ENCODE data around the gene CITED1. TPM values are rescaled to one million over a fixed set of nuclear protein-coding genes. Genes with fewer than 3 reads are reported as not detected.
A peak's percentile ranks its signal among the peaks of the same experiment; 100 is the strongest.

The CITED1 gene
- polyA plus RNA-seq, 2 donors = 0.12 to 0.18 TPM

- no peaks in the 10 kb centered on the region for H3K27me3 ChIP-seq (ENCODE audit: control insufficient read depth in 1 of 2, insufficient read depth in 2 of 2, low read length in 2 of 2)
- 89 to 92% methylated on average over 4 of the region's 4 CpGs for WGBS, 2 donors
- no peak overlapping the region for H3K27ac ChIP-seq (ENCODE audit: low read depth in 2 of 2, low read length in 1 of 2)
- H3K4me3 ChIP-seq (ENCODE audit: low read depth in 1 of 2, low read length in 2 of 2) = no peak overlapping the region
- no peaks in the 10 kb centered on the region for H3K36me3 ChIP-seq (ENCODE audit: control insufficient read depth in 2 of 2, insufficient read depth in 2 of 2, low read length in 1 of 2)
- no peaks in the 10 kb centered on the region for H3K9me3 ChIP-seq (ENCODE audit: control insufficient read depth in 2 of 2, insufficient read depth in 1 of 2, low read depth in 1 of 2, low read length in 1 of 2)
- H3K4me1 ChIP-seq (ENCODE audit: control insufficient read depth in 2 of 2, insufficient read depth in 2 of 2, low read length in 1 of 2) = no peaks in the 10 kb centered on the region
Observed at GRCh38 chrX:72260448-72260847, 45.3 kb downstream of the CITED1 start.

GRCh38 chrX:72258174-72258573 lies 47.5 kb downstream of the CITED1 start:
- 61 to 70% methylated on average over 7 of the region's 7 CpGs for WGBS, 2 donors
- Histone ChIP-seq H3K27ac (ENCODE audit: low read depth in 2 of 2, low read length in 1 of 2) (no peak overlapping the region), H3K36me3 (ENCODE audit: control insufficient read depth in 2 of 2, insufficient read depth in 2 of 2, low read length in 1 of 2) (no peaks in the 10 kb centered on the region), H3K4me1 (ENCODE audit: control insufficient read depth in 2 of 2, insufficient read depth in 2 of 2, low read length in 1 of 2) (no peaks in the 10 kb centered on the region), H3K9me3 (ENCODE audit: control insufficient read depth in 2 of 2, insufficient read depth in 1 of 2, low read depth in 1 of 2, low read length in 1 of 2) (no peaks in the 10 kb centered on the region), H3K27me3 (ENCODE audit: control insufficient read depth in 1 of 2, insufficient read depth in 2 of 2, low read length in 2 of 2) (no peaks in the 10 kb centered on the region), H3K4me3 (ENCODE audit: low read depth in 1 of 2, low read length in 2 of 2) (no peak overlapping the region)

DNA sequence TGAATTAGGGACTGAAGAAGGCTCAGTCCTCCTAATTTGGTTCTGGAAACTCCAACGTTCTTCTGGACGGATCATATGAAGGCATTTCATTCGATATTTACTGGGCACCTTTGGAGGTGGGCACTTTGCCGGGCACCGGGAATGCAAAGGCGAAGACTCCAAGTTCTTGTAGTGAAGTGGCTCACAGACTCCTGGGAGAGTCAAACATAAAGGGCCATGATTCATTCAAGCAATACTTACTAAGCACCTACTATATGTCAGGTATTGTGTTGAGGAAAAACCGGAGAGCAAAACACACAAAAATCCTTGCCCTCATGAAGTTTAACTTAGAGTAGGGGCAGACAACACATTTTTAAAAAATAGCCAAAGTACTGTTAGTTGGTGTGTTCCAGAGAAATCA lies 49.9 kb downstream of the CITED1 start:
- no peaks in the 10 kb centered on the region for H3K4me1 ChIP-seq (ENCODE audit: control insufficient read depth in 2 of 2, insufficient read depth in 2 of 2, low read length in 1 of 2)
- no peaks in the 10 kb centered on the region for H3K9me3 ChIP-seq (ENCODE audit: control insufficient read depth in 2 of 2, insufficient read depth in 1 of 2, low read depth in 1 of 2, low read length in 1 of 2)
- H3K4me3 ChIP-seq (ENCODE audit: low read depth in 1 of 2, low read length in 2 of 2) = no peak overlapping the region
- H3K27me3 ChIP-seq (ENCODE audit: control insufficient read depth in 1 of 2, insufficient read depth in 2 of 2, low read length in 2 of 2) = no peaks in the 10 kb centered on the region
- no peak overlapping the region for H3K27ac ChIP-seq (ENCODE audit: low read depth in 2 of 2, low read length in 1 of 2)
- 64 to 84% methylated on average over 7 of the region's 7 CpGs for whole genome bisulfite sequencing, 2 donors
- H3K36me3 ChIP-seq (ENCODE audit: control insufficient read depth in 2 of 2, insufficient read depth in 2 of 2, low read length in 1 of 2) = no peaks in the 10 kb centered on the region

- 10 to 16% methylated on average over 24 of the region's 24 CpGs for WGBS, 2 donors
- Histone ChIP-seq H3K9me3 (ENCODE audit: control insufficient read depth in 2 of 2, insufficient read depth in 1 of 2, low read depth in 1 of 2, low read length in 1 of 2) (no peaks in the 10 kb centered on the region), H3K4me1 (ENCODE audit: control insufficient read depth in 2 of 2, insufficient read depth in 2 of 2, low read length in 1 of 2) (no peaks in the 10 kb centered on the region), H3K27ac (ENCODE audit: low read depth in 2 of 2, low read length in 1 of 2) (no peak overlapping the region), H3K36me3 (ENCODE audit: control insufficient read depth in 2 of 2, insufficient read depth in 2 of 2, low read length in 1 of 2) (no peaks in the 10 kb centered on the region), H3K27me3 (ENCODE audit: control insufficient read depth in 1 of 2, insufficient read depth in 2 of 2, low read length in 2 of 2) (no peaks in the 10 kb centered on the region), H3K4me3 (ENCODE audit: low read depth in 1 of 2, low read length in 2 of 2) (peak overlapping the region in 1 of 2 donors; percentile 13)
Observed at GRCh38 chrX:72255445-72255844, 50.3 kb downstream of the CITED1 start.

DNA sequence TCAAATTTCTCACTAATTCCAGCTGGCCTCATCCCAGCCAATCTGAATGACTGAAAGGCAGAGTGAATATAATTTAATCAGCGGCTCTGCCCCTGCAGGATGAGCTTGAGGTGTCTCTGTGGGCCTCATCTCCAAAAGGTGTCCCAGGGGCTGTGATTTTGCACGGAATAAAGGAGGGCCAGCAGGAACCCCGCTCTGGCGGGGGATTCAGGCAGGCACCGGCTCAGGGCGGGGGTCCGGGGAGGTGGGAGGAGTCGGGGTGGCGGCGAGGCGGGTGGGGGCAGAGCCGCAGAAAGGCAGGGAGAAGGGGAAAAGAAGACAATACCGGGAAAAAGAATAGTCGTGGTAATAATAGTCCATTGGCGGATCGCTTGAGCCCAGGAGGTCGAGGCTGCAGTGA lies 50.9 kb downstream of the CITED1 start:
- Histone ChIP-seq H3K36me3 (ENCODE audit: control insufficient read depth in 2 of 2, insufficient read depth in 2 of 2, low read length in 1 of 2) (no peaks in the 10 kb centered on the region), H3K4me1 (ENCODE audit: control insufficient read depth in 2 of 2, insufficient read depth in 2 of 2, low read length in 1 of 2) (no peaks in the 10 kb centered on the region), H3K27ac (ENCODE audit: low read depth in 2 of 2, low read length in 1 of 2) (no peak overlapping the region), H3K27me3 (ENCODE audit: control insufficient read depth in 1 of 2, insufficient read depth in 2 of 2, low read length in 2 of 2) (no peaks in the 10 kb centered on the region), H3K4me3 (ENCODE audit: low read depth in 1 of 2, low read length in 2 of 2) (no peak overlapping the region), H3K9me3 (ENCODE audit: control insufficient read depth in 2 of 2, insufficient read depth in 1 of 2, low read depth in 1 of 2, low read length in 1 of 2) (no peaks in the 10 kb centered on the region)
- 22 to 27% methylated on average over 17 of the region's 17 CpGs for WGBS, 2 donors

DNA sequence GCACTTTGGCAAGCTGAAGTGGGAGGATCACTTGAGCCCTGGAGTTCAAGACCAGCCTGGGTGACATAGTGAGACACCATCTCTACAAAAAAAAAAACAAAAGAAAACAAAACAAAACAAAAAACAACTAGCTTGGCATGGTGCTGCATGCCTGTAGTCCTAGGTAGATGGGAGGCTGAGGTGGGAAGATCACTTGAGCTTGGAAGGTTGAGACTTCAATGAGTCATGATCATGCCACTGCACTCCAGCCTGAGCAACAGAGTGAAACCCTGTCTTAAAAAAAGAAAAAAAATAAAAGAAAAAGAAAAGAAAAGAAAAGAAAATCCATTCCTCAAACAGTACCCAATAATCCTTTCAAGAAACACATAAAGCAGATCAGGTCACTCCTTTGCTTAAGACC lies 52.0 kb downstream of the CITED1 start:
- Histone ChIP-seq H3K4me1 (ENCODE audit: control insufficient read depth in 2 of 2, insufficient read depth in 2 of 2, low read length in 1 of 2) (no peaks in the 10 kb centered on the region), H3K36me3 (ENCODE audit: control insufficient read depth in 2 of 2, insufficient read depth in 2 of 2, low read length in 1 of 2) (no peaks in the 10 kb centered on the region), H3K27me3 (ENCODE audit: control insufficient read depth in 1 of 2, insufficient read depth in 2 of 2, low read length in 2 of 2) (no peaks in the 10 kb centered on the region), H3K27ac (ENCODE audit: low read depth in 2 of 2, low read length in 1 of 2) (no peak overlapping the region), H3K9me3 (ENCODE audit: control insufficient read depth in 2 of 2, insufficient read depth in 1 of 2, low read depth in 1 of 2, low read length in 1 of 2) (no peaks in the 10 kb centered on the region), H3K4me3 (ENCODE audit: low read depth in 1 of 2, low read length in 2 of 2) (no peak overlapping the region)

Other genes with a start within 250 kb of the CITED1 start
- 1 to 10 TPM in 1 of 2 donors, under 1 TPM in 1; 0.92 to 1.2 TPM for gene RTL5, start 174.0 kb downstream of the CITED1 start, polyA plus RNA-seq
- 10 to 100 TPM; 10.5 to 28.6 TPM for gene PIN4, start 124.2 kb downstream of the CITED1 start, polyA plus RNA-seq
- 1 to 10 TPM; 1.1 to 1.7 TPM for gene ERCC6L, start 66.9 kb downstream of the CITED1 start, polyA plus RNA-seq
- gene RPS4X, start 28.7 kb downstream of the CITED1 start, polyA plus RNA-seq = 1,000 to 10,000 TPM in 1 of 2 donors, 100 to 1,000 TPM in 1; 743 to 1,473 TPM

Data from esophagus (tissue), 2 donors.